Hypothalamus (tissue), 51 donors: Measurements from ENCODE around the gene BCL11A.

Experiments used
- DNase-seq, 51 donors: peaks; one replicate each; lab custom pipeline; 2025; lab: John Stamatoyannopoulos, UW

Gene BCL11A

GRCh38 chr2:60492548-60492947 lies 60.9 kb downstream of the BCL11A start:
- DNase-seq, result no peak

- DNase-seq, result no peak
Observed at GRCh38 chr2:60490848-60491247, 62.6 kb downstream of the BCL11A start.

- no peak for DNase-seq
Observed at GRCh38 chr2:60490441-60490840, 63.0 kb downstream of the BCL11A start.

GRCh38 chr2:60489289-60489688 lies 64.2 kb downstream of the BCL11A start:
- no peak for DNase-seq

GRCh38 chr2:60488291-60488690 lies 65.2 kb downstream of the BCL11A start:
- no peak for DNase-seq

GRCh38 chr2:60487174-60487573 lies 66.3 kb downstream of the BCL11A start:
- no peak for DNase-seq

- DNase-seq, result peak in 1 of 51 donors; percentile 27
Observed at GRCh38 chr2:60486551-60486950, 66.9 kb downstream of the BCL11A start.

GRCh38 chr2:60486067-60486466 lies 67.4 kb downstream of the BCL11A start:
- DNase-seq, result no peak

GRCh38 chr2:60485550-60485949 lies 67.9 kb downstream of the BCL11A start:
- no peak for DNase-seq

- no peak for DNase-seq
Observed at GRCh38 chr2:60485055-60485454, 68.4 kb downstream of the BCL11A start.

- peak in 4 of 51 donors; percentile 3 to 50 (median 26) for DNase-seq
Observed at GRCh38 chr2:60484133-60484645, 69.3 kb downstream of the BCL11A start.

GRCh38 chr2:60483401-60483800 lies 70.1 kb downstream of the BCL11A start:
- no peak for DNase-seq

GRCh38 chr2:60482222-60482621 lies 71.2 kb downstream of the BCL11A start:
- no peak for DNase-seq

GRCh38 chr2:60481257-60481656 lies 72.2 kb downstream of the BCL11A start:
- no peak for DNase-seq

- DNase-seq, result no peak
Observed at GRCh38 chr2:60480089-60480773, 73.2 kb downstream of the BCL11A start.

GRCh38 chr2:60479226-60480088 lies 74.0 kb downstream of the BCL11A start:
- no peak for DNase-seq

GRCh38 chr2:60478660-60479059 lies 74.8 kb downstream of the BCL11A start:
- DNase-seq, result no peak

GRCh38 chr2:60476206-60476954 lies 77.1 kb downstream of the BCL11A start:
- DNase-seq, result no peak

- DNase-seq, result no peak
Observed at GRCh38 chr2:60475123-60475830, 78.2 kb downstream of the BCL11A start.

- DNase-seq, result no peak
Observed at GRCh38 chr2:60474301-60474700, 79.2 kb downstream of the BCL11A start.
